GM21423 (cell line): ENCODE data around the gene METRNL.

Experiments
- ATAC-seq: cut with Tn5 transposase; IDR thresholded peaks from one replicate; pipeline ENCODE4 v1.9.1; 2021; ENCODE audit warnings: mild to moderate bottlenecking, moderate library complexity; ENCODE audit not compliant: unreplicated experiment

METRNL gene

GRCh38 chr17:83103943-83104311 is 24.5 kb downstream of the METRNL start:
- ATAC-seq = no peak

- ATAC-seq = no peak
Measured at GRCh38 chr17:83104577-83105505, 25.4 kb downstream of the METRNL start.

- no peak for ATAC-seq
Measured at GRCh38 chr17:83105512-83105911, 26.1 kb downstream of the METRNL start.

- ATAC-seq = no peak
Measured at GRCh38 chr17:83106056-83106588, 26.7 kb downstream of the METRNL start.

- ATAC-seq = no peak
Measured at GRCh38 chr17:83106913-83107655, 27.7 kb downstream of the METRNL start.

- no peak for ATAC-seq
Measured at GRCh38 chr17:83107656-83108048, 28.2 kb downstream of the METRNL start.

GRCh38 chr17:83108709-83109108 is 29.3 kb downstream of the METRNL start:
- no peak for ATAC-seq

GRCh38 chr17:83109386-83109785 is 30.0 kb downstream of the METRNL start:
- no peak for ATAC-seq

GRCh38 chr17:83109793-83110645 is 30.6 kb downstream of the METRNL start:
- ATAC-seq = no peak

GRCh38 chr17:83110735-83111134 is 31.3 kb downstream of the METRNL start:
- no peak for ATAC-seq

GRCh38 chr17:83111516-83112282 is 32.3 kb downstream of the METRNL start:
- ATAC-seq = no peak

- ATAC-seq = no peak
Measured at GRCh38 chr17:83113381-83113780, 34.0 kb downstream of the METRNL start.

GRCh38 chr17:83113792-83114191 is 34.4 kb downstream of the METRNL start:
- ATAC-seq = no peak

GRCh38 chr17:83114706-83115105 is 35.3 kb downstream of the METRNL start:
- no peak for ATAC-seq

GRCh38 chr17:83115202-83115651 is 35.8 kb downstream of the METRNL start:
- ATAC-seq = no peak

GRCh38 chr17:83115832-83116231 is 36.4 kb downstream of the METRNL start:
- ATAC-seq = no peak

- ATAC-seq = no peak
Measured at GRCh38 chr17:83116311-83116771, 36.9 kb downstream of the METRNL start.

- ATAC-seq = no peak
Measured at GRCh38 chr17:83116783-83117555, 37.6 kb downstream of the METRNL start.

- ATAC-seq = no peak
Measured at GRCh38 chr17:83117583-83117982, 38.2 kb downstream of the METRNL start.
